Thymus (tissue), 14 donors: ENCODE data around the gene RIPOR3. TPM values are rescaled to one million over a fixed set of nuclear protein-coding genes. Genes with fewer than 3 reads are reported as not detected.

ENCODE experiments used
- DNase-seq, 9 donors: peaks; one replicate each; pipeline ENCODE4 v3.0.0-alpha.2; 2013; ENCODE audit warnings: low spot score in 9 of 9, low read depth in 6 of 9, missing footprints in 1 of 9
- H3K27ac ChIP-seq, 2 donors: one replicate each; pipeline ENCODE4 v1.5.1; 2013; ENCODE audit warnings: control low read depth in 1 of 2, low read depth in 1 of 2, low read length in 1 of 2, mild to moderate bottlenecking in 1 of 2, moderate library complexity in 1 of 2
- H3K27me3 ChIP-seq, 2 donors: one replicate each; pipeline ENCODE4 v1.5.1; 2013; ENCODE audit warnings: low read length in 1 of 2; ENCODE audit not compliant: control insufficient read depth in 2 of 2, insufficient read depth in 1 of 2
- H3K36me3 ChIP-seq, 2 donors: one replicate each; pipeline ENCODE4 v1.5.1; 2013; ENCODE audit warnings: low read length in 1 of 2, mild to moderate bottlenecking in 1 of 2, moderate library complexity in 1 of 2; ENCODE audit not compliant: control insufficient read depth in 2 of 2, insufficient read depth in 2 of 2
- H3K4me1 ChIP-seq, 2 donors: one replicate each; pipeline ENCODE4 v1.5.1; 2013; ENCODE audit warnings: low read length in 2 of 2; ENCODE audit not compliant: control insufficient read depth in 2 of 2, insufficient read depth in 2 of 2
- H3K4me3 ChIP-seq, 2 donors: one replicate each; pipeline ENCODE4 v1.5.1; 2013; ENCODE audit warnings: low read length in 2 of 2, control low read depth in 1 of 2, mild to moderate bottlenecking in 1 of 2
- H3K9me3 ChIP-seq, 2 donors: one replicate each; pipeline ENCODE4 v1.5.1; 2013; ENCODE audit warnings: low read length in 1 of 2, mild to moderate bottlenecking in 1 of 2; ENCODE audit not compliant: control insufficient read depth in 2 of 2, insufficient read depth in 1 of 2
- WGBS: extraction: QIAGEN DNeasy Blood & Tissue Kit; methylation state at CpG from one replicate; pipeline ENCODE4 v1.1.7; 2013; 5-methylcytosine and 5-hydroxymethylcytosine counted together
- long read RNA-seq, 10 donors: transcript quantifications; one replicate each; lab custom pipeline, GENCODE V29; 2026
- polyA plus RNA-seq: library from polyadenylated mRNA; stranded (reverse); fragments of 200-250 nt; gene quantifications from one replicate; pipeline ENCODE4 v1.2.3, GENCODE V29; 2013
- total RNA-seq: library from RNA; stranded (reverse); fragments of 120-200 nt; gene quantifications from one replicate; pipeline ENCODE4 v1.2.4, GENCODE V29; 2013
- donor health status: healthy.

Gene RIPOR3
- total RNA-seq, result 12.2 TPM
- polyA plus RNA-seq, result 23.4 TPM
- long read RNA-seq, donor 1, result 0 reads
- long read RNA-seq, donor 2, full-length matches to known transcripts, result 1 of 1 reads
- long read RNA-seq, donor 2, partial matches to known transcripts, result 0 of 1 reads
- long read RNA-seq, donor 2, other reads (novel, unspliced or antisense), result 0 of 1 reads
- long read RNA-seq, donor 3, full-length matches to known transcripts, result 1 of 1 reads
- long read RNA-seq, donor 3, partial matches to known transcripts, result 0 of 1 reads
- long read RNA-seq, donor 3, other reads (novel, unspliced or antisense), result 0 of 1 reads
- long read RNA-seq, donor 4, full-length matches to known transcripts, result 1 of 1 reads
- long read RNA-seq, donor 4, partial matches to known transcripts, result 0 of 1 reads
- long read RNA-seq, donor 4, other reads (novel, unspliced or antisense), result 0 of 1 reads
- long read RNA-seq, donor 5, partial matches to known transcripts, result 6 of 6 reads
- long read RNA-seq, donor 5, other reads (novel, unspliced or antisense), result 0 of 6 reads
- long read RNA-seq, donor 6, full-length matches to known transcripts, result 1 of 1 reads
- long read RNA-seq, donor 6, partial matches to known transcripts, result 0 of 1 reads
- long read RNA-seq, donor 6, other reads (novel, unspliced or antisense), result 0 of 1 reads
- long read RNA-seq, donor 7, result 0 reads
- long read RNA-seq, donor 8, full-length matches to known transcripts, result 1 of 1 reads
- long read RNA-seq, donor 8, partial matches to known transcripts, result 0 of 1 reads
- long read RNA-seq, donor 8, other reads (novel, unspliced or antisense), result 0 of 1 reads
- long read RNA-seq, donor 9, result 0 reads
- long read RNA-seq, donor 10, result 0 reads

DNA sequence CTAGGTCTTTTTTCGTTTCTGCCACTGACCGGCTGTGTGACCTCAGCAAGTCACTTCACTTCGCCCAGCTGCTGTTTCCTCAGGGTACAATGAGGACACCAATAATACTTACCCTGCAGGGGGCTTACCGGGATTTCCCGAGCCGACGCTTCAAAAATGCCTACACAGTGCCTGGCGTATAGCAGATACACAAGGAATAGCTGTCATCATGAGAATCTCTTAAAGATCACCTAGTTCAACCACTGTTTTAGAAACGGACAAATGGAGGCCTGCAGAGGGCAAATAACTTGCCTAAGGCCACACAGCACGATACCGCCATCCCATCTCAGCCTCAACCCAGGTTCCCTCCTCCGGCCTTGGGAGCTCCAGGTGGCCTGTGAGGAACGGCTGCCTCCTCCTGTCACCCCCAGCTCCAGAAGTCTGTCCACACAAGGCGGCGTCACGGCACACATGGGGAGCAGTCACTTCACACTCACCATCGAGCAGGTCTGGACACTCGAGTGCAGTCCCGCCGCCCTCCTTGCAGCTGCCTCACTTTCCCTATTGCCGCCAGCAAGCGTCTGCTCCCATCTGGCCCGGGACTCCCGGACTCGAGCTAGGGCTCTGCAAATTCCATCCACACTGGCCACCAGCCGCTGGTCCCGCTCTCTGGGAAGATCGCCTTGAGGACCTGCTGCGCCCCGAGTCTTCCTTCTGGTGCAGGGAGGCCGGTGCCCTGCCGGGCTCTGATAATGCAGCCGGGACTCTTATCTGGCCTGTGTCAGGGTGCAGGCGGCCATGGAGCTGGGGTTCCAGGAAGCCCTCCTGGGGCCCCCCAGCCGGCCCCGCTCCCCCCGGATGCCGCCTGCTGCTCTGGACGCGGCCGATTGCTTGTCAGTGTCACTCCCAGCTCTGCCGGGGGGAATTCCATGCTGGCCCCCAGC, at the start of gene RIPOR3:
Gene RIPOR3 (minus strand): TSS at position 893 of the 923 bp plus-strand sequence. CDS start 414 bp downstream, at position 479.
- Histone ChIP-seq H3K36me3 (no peaks in the 10 kb centered on the region), H3K4me3 (peak within 1 kb of the TSS; percentile 21 to 42), H3K27me3 (peaks cover 33 to 49% of the 10 kb centered on the region in 2 donors), H3K9me3 (peaks cover 0 to 4% of the 10 kb centered on the region in 2 donors), H3K4me1 (no peaks in the 10 kb centered on the region), H3K27ac (peak within 1 kb of the TSS; percentile 65 to 76)
- no peak for DNase-seq
- WGBS, result 17% methylated on average over 42 of the region's 42 CpGs

- H3K27ac ChIP-seq, result no peak overlapping the region
- 97% methylated on average over 4 of the region's 4 CpGs for WGBS
- no peak for DNase-seq
Observed at GRCh38 chr20:50737352-50737751, 46.0 kb upstream of the RIPOR3 start.

GRCh38 chr20:50735813-50736212, 44.5 kb upstream of the RIPOR3 start:
- Histone ChIP-seq H3K27ac (no peak overlapping the region), H3K9me3 (no peaks in the 10 kb centered on the region), H3K36me3 (peaks cover 0 to 7% of the 10 kb centered on the region in 2 donors), H3K27me3 (no peaks in the 10 kb centered on the region), H3K4me3 (no peak overlapping the region), H3K4me1 (peaks cover 7 to 9% of the 10 kb centered on the region in 2 donors)
- DNase-seq, result no peak

More at GRCh38 chr20:50737352-50737751, 46.0 kb upstream of the RIPOR3 start:
- H3K4me1 ChIP-seq, result peaks cover 2 to 3% of the 10 kb centered on the region in 2 donors
- H3K9me3 ChIP-seq, result no peaks in the 10 kb centered on the region
- H3K36me3 ChIP-seq, result peaks cover 0 to 7% of the 10 kb centered on the region in 2 donors
- H3K27me3 ChIP-seq, result no peaks in the 10 kb centered on the region
- no peak overlapping the region for H3K4me3 ChIP-seq

GRCh38 chr20:50734730-50735679, 43.7 kb upstream of the RIPOR3 start:
- Histone ChIP-seq H3K4me3 (no peak overlapping the region), H3K4me1 (peaks cover 12 to 14% of the 10 kb centered on the region in 2 donors), H3K27me3 (no peaks in the 10 kb centered on the region), H3K36me3 (peaks cover 0 to 7% of the 10 kb centered on the region in 2 donors), H3K27ac (no peak overlapping the region), H3K9me3 (no peaks in the 10 kb centered on the region)
- WGBS, result 98% methylated on average over 9 of the region's 9 CpGs
- no peak for DNase-seq

DNA sequence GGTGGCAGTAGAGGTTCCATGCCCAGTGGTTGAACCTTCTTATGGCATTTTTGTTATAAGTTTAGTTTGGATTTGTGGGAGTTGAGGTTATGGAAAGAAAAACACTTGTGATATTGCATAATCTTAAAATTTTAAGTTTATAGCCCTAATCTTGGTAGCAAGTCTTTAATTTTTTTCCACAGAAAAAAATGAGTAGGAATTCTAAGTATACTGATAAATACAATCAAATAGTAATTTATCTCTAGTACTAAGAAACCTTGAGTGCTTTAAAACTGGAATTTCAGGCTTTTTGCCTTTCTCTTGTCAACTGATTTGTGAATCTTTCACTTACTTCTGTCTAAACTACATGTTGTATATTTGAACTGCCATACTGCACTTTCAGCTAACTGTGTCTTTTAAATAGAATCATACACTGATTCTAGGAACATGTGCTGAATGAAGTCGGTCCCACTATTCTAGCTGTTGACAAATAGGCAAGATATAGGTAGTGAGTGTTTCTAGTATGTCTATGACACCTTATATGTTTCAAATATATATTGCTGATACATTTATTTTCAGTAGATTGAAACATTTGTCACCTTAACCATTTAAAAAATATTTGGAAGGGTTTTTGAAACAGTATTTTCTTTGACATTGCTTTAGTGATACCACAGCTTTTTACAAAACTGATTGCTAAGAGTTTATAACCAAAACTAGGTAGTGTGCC, 42.5 kb upstream of the RIPOR3 start:
- Histone ChIP-seq H3K36me3 (peaks cover 0 to 7% of the 10 kb centered on the region in 2 donors), H3K4me3 (no peak overlapping the region), H3K27ac (no peak overlapping the region), H3K4me1 (peaks cover 12 to 17% of the 10 kb centered on the region in 2 donors), H3K9me3 (no peaks in the 10 kb centered on the region), H3K27me3 (no peaks in the 10 kb centered on the region)
- DNase-seq, result no peak
- WGBS, result 95% methylated on average over 1 of the region's 1 CpG

- Histone ChIP-seq H3K27ac (peak overlapping the region in 1 of 2 donors; percentile 84), H3K9me3 (no peaks in the 10 kb centered on the region), H3K4me1 (peaks cover 12 to 17% of the 10 kb centered on the region in 2 donors), H3K4me3 (peak overlapping the region; percentile 57 to 84), H3K36me3 (peaks cover 0 to 3% of the 10 kb centered on the region in 2 donors), H3K27me3 (no peaks in the 10 kb centered on the region)
- DNase-seq, result peak in 4 of 9 donors; percentile 8 to 29 (median 12)
- WGBS, result 10% methylated on average over 29 of the region's 29 CpGs
Observed at GRCh38 chr20:50731930-50732690, 40.8 kb upstream of the RIPOR3 start.
